HS-5 (cell line): ENCODE measurements around the gene ADAMTSL3.
A peak's percentile ranks its signal among the peaks of the same experiment; 100 is the strongest.
"Not testable (repeated sequence)": the region's sequence is repeated elsewhere in the genome, so short reads cannot be mapped to it uniquely, and the experiment has no call there.

Experiments used
- DNase-seq: peaks from one replicate; pipeline ENCODE4 v3.0.0-alpha.2; 2012; ENCODE audit warnings: low read depth

Gene ADAMTSL3

GRCh38 chr15:83919978-83920510 is 266.1 kb downstream of the ADAMTSL3 start:
- no peak for DNase-seq

GRCh38 chr15:83922649-83923294 is 268.8 kb downstream of the ADAMTSL3 start:
- DNase-seq, result no peak

- DNase-seq, result no peak
Measured at GRCh38 chr15:83926116-83926515, 272.2 kb downstream of the ADAMTSL3 start.

GRCh38 chr15:83927704-83928391 is 273.9 kb downstream of the ADAMTSL3 start:
- DNase-seq, result no peak

GRCh38 chr15:83928392-83928734 is 274.4 kb downstream of the ADAMTSL3 start:
- no peak for DNase-seq

DNA sequence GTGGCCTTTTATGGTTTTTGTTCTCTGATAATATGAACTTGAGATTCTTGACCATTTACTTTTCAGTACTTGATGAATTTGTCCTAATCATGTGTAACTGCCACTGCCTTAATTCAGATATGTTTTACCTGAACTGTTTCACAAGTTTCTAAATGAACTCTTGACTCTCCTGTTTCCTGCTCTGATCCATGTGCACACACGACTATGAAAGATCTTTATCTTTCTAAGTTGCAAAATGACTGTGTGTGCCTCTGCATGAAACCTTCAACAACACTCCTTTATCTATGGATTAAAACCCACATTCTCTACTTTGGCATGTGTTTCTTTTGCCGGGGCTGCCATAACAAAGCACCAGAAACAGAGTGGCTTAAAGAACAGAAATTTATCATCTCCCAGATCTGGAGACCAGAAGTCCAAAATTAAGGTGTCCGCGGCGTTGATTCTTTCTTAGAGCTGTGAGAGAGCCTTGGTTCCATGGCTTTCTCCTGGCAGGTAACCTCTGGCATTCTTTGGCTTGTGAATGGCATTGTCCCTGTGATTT is 275.0 kb downstream of the ADAMTSL3 start:
- no peak for DNase-seq

- DNase-seq, result no peak
Measured at GRCh38 chr15:83929619-83930018, 275.7 kb downstream of the ADAMTSL3 start.

DNA sequence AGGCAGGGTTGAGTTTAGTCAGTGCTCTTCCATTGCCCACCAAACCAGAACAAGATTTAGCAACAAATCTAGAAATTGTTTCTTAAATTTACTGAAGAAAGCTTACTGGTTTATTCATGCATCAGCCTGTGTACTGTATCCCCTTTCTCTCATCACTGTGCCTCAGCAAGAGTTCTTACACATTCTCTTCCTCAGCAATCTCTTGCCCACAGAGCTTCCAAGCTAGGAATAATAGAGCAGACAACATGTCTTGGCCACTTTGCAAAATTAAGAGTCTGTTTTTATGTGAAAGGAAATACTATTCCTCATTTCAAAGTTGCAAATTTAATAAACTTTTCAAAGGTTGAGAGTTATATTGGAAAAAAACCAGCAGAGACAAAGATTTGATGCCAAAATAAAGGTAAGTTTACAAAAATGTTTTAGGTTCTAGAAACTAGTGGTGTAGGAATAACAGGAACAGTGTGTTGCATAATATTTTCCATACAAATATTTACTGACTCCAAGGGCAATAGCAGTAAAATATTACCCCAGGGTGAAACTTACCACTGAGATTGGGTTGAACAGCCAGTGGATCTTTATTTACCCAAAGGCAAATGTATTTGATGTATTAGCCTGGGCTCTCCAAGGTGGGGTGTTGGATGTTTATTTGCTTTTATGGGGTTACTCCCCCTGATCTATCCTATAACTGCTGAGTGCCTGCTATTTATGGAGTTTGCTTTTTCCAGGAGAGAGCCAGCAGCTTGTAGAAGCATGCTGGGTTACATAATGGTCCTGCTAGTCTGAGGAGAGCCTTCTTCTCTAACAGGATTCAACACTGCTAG is 276.7 kb downstream of the ADAMTSL3 start:
- DNase-seq, result no peak

GRCh38 chr15:83935774-83936173 is 281.9 kb downstream of the ADAMTSL3 start:
- DNase-seq, result no peak

DNA sequence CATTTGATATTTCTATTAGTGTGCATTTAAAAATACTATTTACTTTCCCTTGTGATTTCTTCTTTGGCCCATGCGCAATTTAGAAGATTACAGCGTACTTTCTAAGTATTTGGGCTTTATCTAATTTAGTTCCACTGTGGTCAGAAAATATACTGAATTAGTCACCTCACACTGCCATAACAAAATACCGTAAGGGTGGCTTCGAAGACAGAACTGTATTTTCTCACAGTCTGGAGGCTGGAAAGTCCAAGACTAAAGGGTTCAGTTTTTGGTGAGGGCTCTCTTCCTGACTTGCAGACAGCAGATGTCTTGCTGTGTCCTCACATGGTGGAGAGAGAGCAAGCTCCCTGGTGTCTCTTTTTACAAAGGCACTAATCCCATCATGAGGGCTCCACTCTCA is 286.2 kb downstream of the ADAMTSL3 start:
- no peak for DNase-seq

DNA sequence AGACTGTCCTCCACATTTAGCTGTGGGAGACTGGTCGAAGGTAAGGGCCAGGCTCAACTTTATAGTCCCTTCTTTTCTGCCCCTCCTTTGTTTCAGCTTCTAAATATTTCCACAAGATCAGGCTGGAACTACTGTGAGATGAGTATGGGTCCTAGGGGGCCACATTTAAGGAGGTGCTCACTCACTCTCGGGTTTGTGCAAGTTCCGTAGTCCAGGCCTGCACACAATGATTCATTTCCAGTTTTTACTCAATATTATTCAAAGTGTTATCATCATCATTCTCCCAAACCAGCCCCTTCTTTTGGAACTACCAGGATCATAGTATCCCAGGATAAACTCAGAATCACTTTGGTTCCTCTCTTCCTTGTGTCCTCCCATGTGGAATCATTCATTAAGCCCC is 289.1 kb downstream of the ADAMTSL3 start:
- DNase-seq, result no peak

GRCh38 chr15:83943849-83944404 is 290.0 kb downstream of the ADAMTSL3 start:
- peak; percentile 10 for DNase-seq

DNA sequence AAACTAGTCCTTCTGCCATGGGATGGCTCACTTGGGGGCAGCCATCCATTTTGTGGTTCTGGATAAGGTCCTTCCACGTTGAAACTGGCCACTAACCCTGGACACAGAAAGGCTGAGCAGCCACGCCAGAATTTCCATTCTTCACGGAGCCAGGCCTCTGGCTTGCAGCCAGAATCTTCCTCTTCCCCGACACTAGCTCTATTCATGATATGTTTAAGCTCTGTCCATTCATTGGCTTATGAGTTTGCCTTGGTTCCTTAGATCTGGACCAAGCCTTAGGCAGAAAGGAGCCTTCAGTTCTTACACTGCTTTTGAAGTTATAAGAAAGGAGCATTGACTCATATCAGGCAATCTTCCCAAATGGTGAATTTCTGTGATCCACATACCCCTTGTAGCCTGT is 293.2 kb downstream of the ADAMTSL3 start:
- DNase-seq, result no peak

GRCh38 chr15:83954506-83954905 is 300.6 kb downstream of the ADAMTSL3 start:
- no peak for DNase-seq

- no peak for DNase-seq
Measured at GRCh38 chr15:83955806-83956265, 301.9 kb downstream of the ADAMTSL3 start.

- no peak for DNase-seq
Measured at GRCh38 chr15:83956887-83957286, 303.0 kb downstream of the ADAMTSL3 start.

- DNase-seq, result no peak
Measured at GRCh38 chr15:83959477-83959876, 305.6 kb downstream of the ADAMTSL3 start.

DNA sequence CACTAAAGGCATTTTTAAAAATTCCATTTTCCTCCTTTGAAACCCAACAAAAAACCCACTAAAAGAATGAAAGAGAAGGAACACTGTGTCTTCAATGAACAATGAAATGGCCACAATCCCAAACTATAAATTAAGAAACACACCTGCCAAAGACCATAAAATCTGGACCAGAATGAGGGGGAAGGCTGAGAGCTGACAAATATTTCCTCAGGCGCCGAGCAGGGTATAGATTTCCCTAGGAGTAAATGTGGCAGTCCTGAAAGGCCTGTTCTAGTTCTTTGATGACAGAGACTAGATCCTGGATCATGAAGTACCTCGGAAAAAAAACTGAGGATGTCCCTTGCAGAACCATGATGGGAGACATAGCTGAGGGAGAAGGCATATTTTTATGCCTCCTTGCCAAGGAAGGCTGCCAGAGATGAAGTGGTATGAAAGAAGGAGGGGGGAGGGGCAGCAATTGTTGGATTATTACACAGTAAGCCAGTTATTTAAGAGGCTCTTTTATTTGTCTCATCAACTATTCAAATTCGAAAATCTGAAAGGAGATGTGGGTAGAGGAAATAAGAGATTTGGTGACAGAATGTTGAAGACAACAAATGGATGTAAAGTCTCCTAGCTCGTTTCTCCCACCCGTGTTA is 306.4 kb downstream of the ADAMTSL3 start:
- no peak for DNase-seq

DNA sequence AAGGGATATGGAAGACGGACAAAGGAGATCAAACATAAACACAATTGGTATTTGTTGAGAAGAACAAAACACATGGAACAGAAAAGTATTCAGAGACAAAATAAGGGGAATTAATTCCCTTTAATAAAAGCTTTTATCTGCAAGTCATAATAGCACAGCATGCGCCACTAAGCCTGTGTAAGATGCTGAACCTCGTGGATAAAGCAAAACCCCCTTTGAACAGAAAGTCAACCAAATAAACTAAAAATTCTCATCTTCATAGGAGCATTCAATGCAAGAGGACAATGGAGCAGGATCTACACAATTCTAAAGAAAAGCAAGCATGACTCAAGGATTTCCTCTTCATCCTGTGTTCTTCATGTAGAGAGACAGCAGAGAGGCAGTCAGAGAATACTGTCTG is 307.4 kb downstream of the ADAMTSL3 start:
- DNase-seq, result no peak

DNA sequence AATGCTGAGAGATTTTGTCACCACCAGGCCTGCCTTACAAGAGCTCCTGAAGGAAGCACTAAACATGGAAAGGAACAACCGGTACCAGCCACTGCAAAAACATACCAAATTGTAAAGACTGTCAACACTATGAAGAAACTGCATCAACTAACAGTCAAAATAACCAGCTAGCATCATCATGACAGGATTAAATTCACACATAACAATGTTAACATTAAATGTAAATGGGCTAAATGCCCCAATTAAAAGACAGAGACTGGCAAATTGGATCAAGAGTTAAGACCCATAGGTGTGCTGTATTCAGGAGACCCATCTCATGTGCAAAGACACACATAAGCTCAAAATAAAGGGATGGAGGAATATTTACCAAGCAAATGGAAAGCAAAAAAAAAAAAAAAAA is 311.0 kb downstream of the ADAMTSL3 start:
- DNase-seq, result not testable (repeated sequence)

DNA sequence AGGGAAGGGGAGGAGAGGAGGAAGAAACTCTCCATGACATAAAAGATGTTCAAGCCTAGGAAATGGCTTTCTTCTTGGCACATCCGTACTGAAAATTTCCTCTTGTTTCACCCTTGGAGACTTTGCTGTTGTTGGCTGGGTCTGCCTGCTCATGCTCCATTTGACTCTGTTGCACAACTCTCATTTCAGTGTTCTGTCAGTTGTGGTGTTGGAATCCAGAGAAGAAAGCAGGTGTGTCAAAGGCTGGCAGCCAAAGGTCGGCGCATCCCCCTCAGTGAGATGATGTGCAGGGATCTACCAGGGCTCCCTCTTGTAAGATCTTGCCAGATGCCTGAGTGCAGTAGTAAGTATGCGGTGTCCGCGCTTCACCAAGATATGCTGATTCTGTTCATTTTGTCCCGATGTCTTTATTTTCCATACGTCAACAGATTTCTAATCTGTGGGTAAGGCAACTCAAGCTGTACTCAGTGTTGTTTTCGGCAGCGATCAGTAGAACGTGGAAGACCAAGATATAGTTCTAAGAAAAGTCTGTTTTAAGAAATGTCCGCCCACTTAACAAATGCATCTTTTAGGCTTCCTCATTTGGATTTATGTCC is 316.5 kb downstream of the ADAMTSL3 start:
- DNase-seq, result no peak
